ENCODE measurements around the gene AFM. TPM values are rescaled to one million over a fixed set of nuclear protein-coding genes. Genes with fewer than 3 reads are reported as not detected.

Gene AFM
- polyA plus RNA-seq, 4 donors = 0.57 to 16.2 (median 10.9) TPM

- DNase-seq (ENCODE audit: low read depth in 4 of 4, low spot score in 3 of 4) = no peak
Observed at GRCh38 chr4:73448448-73449203, 32.9 kb upstream of the AFM start.

- DNase-seq (ENCODE audit: low read depth in 4 of 4, low spot score in 3 of 4) = no peak
Observed at GRCh38 chr4:73450398-73451004, 31.0 kb upstream of the AFM start.

- no peak for DNase-seq (ENCODE audit: low read depth in 4 of 4, low spot score in 3 of 4)
Observed at GRCh38 chr4:73451404-73451803, 30.1 kb upstream of the AFM start.

GRCh38 chr4:73451981-73452747 is 29.4 kb upstream of the AFM start:
- no peak for DNase-seq (ENCODE audit: low read depth in 4 of 4, low spot score in 3 of 4)

DNA sequence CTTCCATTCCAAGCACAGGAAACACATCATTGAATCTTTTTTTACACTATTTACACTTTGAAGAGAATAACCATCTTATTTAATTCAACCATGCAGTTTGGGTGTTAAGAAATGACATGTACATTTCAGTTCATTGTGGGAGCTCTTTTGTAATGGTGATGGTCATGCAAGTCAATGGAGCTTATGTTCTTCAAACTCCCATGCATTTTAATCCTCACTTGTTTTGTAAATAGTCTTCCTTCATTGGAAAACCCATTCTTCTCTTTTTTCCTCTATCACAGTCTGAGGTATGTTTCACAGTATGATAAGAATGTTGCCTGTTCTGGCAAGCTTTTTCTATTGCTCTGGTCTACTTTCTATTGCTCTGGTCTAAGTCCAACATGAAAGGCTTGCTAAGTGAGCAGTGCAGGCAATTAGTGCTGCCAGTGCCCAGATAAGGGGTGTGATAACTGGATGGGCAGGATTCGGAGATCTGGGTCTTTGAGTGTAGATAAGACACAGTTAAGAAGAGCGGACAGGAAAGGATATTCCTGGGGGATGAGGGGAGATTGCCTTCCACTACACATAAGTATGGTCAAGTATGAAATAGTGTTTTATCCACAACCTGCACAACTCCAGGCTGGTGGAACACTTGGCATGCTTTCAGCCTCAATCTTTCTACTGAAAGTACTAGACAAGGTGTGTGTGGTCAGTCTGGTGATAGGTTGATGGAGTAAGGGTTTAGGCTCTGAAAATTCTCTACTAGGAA is 28.4 kb upstream of the AFM start:
- no peak for DNase-seq (ENCODE audit: low read depth in 4 of 4, low spot score in 3 of 4)

- no peak for DNase-seq (ENCODE audit: low read depth in 4 of 4, low spot score in 3 of 4)
Observed at GRCh38 chr4:73453701-73454005, 27.9 kb upstream of the AFM start.

- no peak for DNase-seq (ENCODE audit: low read depth in 4 of 4, low spot score in 3 of 4)
Observed at GRCh38 chr4:73454920-73455319, 26.6 kb upstream of the AFM start.

DNA sequence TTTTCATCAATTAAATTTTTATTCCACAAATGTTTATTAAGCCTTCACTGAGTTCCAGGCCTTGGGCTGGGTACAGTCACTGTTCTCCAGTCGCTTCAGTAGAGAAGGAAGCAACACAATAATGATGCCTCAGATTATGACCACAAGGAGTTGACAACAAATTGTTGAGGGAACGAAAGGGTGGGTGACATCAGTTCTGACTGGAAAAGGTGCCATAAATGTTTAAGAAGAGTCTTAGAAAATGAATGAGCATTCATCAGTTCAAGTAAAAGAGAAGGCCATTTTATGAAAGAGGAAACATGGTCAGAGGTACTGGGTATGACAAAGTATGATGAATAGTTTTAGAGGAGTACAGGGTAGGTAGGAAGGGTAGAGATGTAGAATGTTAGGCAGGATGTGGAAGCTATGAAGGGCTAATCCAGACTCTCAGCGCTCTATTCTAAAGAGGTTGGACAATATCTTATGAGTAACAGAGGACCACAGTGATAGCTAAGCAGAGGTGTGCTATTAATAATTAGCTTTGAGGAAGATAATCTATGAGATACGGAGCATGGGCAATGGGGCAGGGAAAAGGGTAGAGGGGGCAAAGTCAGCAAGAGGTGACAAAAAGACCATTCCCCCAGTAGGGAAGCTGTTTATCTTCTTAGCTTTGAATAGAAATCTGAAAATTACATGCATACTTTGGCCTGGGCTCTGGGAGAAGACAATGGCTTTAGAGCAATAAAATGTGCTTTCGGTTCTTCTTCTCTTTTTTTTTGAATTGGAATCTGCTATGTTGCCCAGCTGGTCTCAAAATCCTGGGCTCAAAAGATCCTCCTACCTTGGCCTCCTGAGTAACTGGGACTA is 25.1 kb upstream of the AFM start:
- no peak for DNase-seq (ENCODE audit: low read depth in 4 of 4, low spot score in 3 of 4)

DNA sequence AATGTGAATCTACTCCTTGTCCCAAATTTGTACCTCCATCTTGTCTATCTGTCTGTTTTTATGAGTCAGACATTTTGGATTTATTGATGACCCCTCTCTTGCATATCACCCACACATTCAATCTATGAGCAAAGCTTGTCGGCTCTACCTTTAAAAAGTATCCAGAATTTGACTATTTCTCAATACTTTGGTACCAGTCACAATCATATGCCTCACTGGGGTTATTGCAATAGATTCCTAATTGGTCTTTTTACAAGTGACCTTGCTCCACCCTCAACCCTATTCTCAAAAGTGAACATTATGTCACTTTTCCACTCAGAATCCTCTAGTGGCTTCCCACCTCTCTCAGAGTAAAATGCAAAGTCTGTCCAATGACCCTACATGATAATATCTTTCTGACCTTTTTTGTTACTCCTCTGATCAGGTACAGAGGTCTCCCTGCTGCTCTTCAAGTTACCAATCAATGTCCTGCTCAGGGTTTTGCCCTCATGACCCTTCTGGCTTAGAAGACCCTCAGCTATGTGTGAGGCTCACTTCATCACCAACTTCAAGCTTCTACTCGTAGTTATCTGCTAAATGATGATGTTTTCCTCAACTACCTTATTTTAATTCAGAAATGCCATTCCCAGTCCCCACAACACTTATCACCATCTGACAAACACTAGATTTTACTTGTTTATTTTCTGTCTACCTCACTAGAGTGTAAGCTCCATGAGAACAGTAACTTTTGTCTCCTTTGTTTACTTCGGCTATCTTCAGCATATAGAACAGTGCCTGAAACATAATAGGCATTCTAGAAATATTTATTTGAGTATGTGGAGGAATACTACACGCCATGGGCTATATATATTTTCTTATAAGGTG is 23.1 kb upstream of the AFM start:
- no peak for DNase-seq (ENCODE audit: low read depth in 4 of 4, low spot score in 3 of 4)

GRCh38 chr4:73459048-73459421 is 22.5 kb upstream of the AFM start:
- no peak for DNase-seq (ENCODE audit: low read depth in 4 of 4, low spot score in 3 of 4)

DNA sequence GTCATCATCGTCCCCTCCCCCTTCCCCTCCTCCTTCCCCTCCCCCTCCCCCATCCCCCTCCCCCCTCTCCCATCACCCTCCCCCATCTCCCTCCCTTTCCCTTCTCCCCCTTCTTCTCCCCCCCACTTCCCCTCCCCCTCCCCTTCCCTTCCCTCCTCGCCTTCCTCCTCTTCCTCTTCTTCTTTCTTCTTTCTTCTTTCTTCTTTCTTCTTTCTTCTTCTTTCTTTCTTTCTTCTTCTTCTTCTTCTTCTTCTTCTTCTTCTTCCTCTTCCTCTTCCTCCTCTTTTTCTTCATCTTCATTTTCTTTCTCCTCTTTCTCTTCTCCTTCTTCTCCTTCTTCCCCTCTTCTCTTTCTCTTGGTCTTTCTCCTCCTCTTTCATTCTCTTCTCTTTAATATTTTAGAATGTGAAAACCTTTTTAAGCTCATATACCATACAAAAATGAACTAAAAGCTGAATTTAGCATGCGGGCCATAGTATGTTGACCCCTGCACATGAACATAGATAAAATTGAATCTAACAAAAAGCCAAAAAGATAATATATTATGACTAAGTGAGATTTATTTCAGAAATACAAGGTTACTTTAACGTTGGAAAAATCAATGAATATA is 20.5 kb upstream of the AFM start:
- DNase-seq (ENCODE audit: low read depth in 4 of 4, low spot score in 3 of 4) = no peak

DNA sequence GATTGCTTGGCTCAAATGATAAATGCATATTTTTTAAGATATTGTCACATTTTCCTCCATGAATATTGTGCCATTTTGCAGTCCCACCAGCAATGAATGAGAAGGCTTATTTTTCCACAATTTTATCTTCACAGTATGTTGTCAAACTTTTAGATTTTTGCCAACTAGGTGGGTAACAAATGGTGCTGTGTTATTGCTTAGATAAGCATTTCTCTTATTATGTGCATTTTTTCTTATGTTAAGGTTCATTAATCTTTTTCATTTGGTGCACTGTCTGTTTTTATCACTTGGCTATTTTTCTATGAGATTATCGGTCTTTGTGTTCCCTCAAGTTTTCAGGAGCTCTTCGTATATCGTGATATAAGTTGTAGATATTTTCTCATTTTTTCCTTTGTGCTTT is 13.4 kb upstream of the AFM start:
- DNase-seq (ENCODE audit: low read depth in 4 of 4, low spot score in 3 of 4) = no peak

- no peak for DNase-seq (ENCODE audit: low read depth in 4 of 4, low spot score in 3 of 4)
Observed at GRCh38 chr4:73470728-73471127, 10.8 kb upstream of the AFM start.

DNA sequence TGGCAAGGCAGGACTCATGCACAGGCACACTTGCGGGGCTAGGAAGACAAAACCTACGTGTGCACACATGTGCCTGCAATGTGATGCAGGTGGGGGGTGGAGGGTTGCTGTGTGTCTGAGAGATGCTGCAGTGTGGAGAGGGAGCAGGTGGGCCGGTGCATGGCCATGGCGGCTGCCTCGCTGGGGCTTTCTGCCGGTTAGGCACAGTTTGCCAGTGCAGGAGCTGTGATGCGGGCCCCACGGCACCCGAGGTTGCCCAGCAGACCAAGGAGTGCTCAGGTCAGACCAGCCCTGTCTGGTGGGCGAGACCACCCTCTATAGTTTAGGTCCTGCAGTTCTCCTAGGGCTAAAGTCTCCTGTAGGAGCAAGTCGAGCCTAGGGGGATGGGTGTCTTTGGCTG is 4.4 kb upstream of the AFM start:
- no peak for DNase-seq (ENCODE audit: low read depth in 4 of 4, low spot score in 3 of 4)

- DNase-seq (ENCODE audit: low read depth in 4 of 4, low spot score in 3 of 4) = no peak
Observed at GRCh38 chr4:73479323-73479722, 2.2 kb upstream of the AFM start.

DNA sequence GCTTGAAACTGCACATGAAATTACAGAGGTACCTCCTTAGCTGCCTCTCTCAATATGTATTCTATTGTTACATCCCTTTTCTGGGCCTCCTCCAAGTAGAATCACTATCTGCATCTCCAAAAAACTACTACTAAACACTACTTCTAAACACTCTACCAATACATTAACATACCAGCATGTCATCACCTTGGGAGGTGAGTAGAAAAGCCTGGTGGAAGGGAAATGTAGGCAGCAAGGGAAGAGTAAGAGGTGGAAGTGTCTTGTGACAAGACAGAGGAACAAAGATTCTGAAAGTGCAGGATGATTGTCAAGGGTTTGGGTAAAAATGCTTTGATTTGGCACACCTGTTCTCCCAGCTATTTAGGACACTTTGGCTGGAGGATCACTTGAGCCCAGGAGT is 3.5 kb downstream of the AFM start:
- no peak for DNase-seq (ENCODE audit: low read depth in 4 of 4, low spot score in 3 of 4)

GRCh38 chr4:73485596-73485995 is 4.1 kb downstream of the AFM start:
- DNase-seq (ENCODE audit: low read depth in 4 of 4, low spot score in 3 of 4) = no peak

DNA sequence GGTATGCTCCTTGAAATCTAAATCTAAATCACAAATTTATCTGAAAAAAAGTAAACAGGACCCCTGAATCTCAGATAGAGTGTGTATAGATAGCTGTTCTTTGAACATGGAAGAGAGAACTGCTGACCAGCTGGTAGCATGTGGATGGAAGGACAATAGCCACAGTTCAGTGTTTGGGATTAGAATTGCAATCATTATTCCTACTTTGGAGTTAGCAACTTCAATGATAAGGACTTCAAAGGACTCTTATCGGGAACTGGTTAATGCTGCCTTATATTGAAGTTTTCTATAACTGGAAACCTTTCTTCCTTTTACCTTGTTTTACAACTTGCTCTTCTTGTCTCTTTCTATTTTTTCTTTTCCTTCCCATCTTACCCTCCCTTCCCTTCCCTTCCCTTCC is 5.0 kb downstream of the AFM start:
- DNase-seq (ENCODE audit: low read depth in 4 of 4, low spot score in 3 of 4) = no peak

DNA sequence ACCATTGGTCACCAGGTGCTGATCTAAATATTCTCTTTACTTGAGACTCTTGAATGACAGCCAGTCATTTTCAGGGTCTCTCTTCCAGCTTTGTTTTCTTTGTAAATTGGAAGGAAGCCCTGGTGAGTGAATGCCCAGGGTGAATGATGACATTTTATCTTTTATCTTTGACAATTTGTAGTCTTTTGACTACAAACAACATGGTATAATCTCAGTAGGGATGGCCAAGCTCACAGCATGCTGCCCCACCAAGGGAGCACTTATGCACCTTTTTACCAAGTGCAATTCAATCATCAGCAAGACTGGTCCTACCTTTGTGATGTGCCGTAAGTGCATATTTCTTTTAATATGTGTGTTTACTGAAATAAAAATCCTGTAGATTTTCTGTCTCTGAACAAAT is 5.7 kb downstream of the AFM start:
- DNase-seq (ENCODE audit: low read depth in 4 of 4, low spot score in 3 of 4) = no peak

All from left renal pelvis (tissue), 4 donors.